Activated CD4-positive, alpha-beta T cell treated with anti-CD3 and anti-CD28 coated beads, Interleukin-2, Interleukin-4, amounts not matched to agents 100 ng/mL and 50 ng/mL, durations not matched to agents 16 hours and 8 hours (primary cell): ENCODE data around the gene AKAIN1.

Source experiments
- DNase-seq: peaks from one replicate; pipeline ENCODE4 v3.0.0-alpha.2; 2020; ENCODE audit warnings: low spot score

The AKAIN1 gene

GRCh38 chr18:5093902-5094301, 103.2 kb downstream of the AKAIN1 start:
- DNase-seq, result peak; percentile 4
